Tibial artery (tissue), 4 donors: Measurements from ENCODE around the gene SOCS3.
"Not testable (repeated sequence)": the region's sequence is repeated elsewhere in the genome, so short reads cannot be mapped to it uniquely, and the experiment has no call there.

ENCODE experiments used
- DNase-seq, 2 donors: peaks; one replicate each; pipeline ENCODE4 v3.0.0-alpha.2; 2019
- H3K27ac ChIP-seq, 2 donors: fragments of 200-600 bp; sonication (generic) in 1 of 2; 1 replicate in 1 of 2; 2 replicates in 1 of 2; pipeline ENCODE4 v1.5.1; 2018 to 2019; ENCODE audit warnings: mild to moderate bottlenecking in 1 of 2
- H3K27me3 ChIP-seq, 2 donors: fragments of 200-600 bp; sonication (generic) in 1 of 2; one replicate each; pipeline versions ENCODE4 v1.5.1 to v1.6.0; 2016 to 2019
- H3K36me3 ChIP-seq, 3 donors: fragments of 200-600 bp; sonication (generic) in 2 of 3; one replicate each; pipeline ENCODE4 v1.5.1; 2016 to 2019; ENCODE audit warnings: mild to moderate bottlenecking in 2 of 3
- H3K4me1 ChIP-seq, 4 donors: fragments of 200-600 bp; sonication (generic) in 2 of 4; 1 replicate in 3 of 4; 2 replicates in 1 of 4; pipeline ENCODE4 v1.5.1; 2016 to 2019
- H3K4me3 ChIP-seq, 2 donors: fragments of 200-600 bp; sonication (generic) in 1 of 2; 1 replicate in 1 of 2; 2 replicates in 1 of 2; pipeline ENCODE4 v1.5.1; 2018 to 2019; ENCODE audit warnings: mild to moderate bottlenecking in 2 of 2
- H3K9me3 ChIP-seq, 3 donors: fragments of 200-600 bp; sonication (generic) in 1 of 3; one replicate each; pipeline ENCODE4 v1.5.1; 2016 to 2019
- intact Hi-C: fragments of 100-400 bp; cut with DNase I; formaldehyde crosslinking; loops from one replicate; pipeline ENCODE4 v1.15.0; 2023; ENCODE audit warnings: low total_unique reads
- TF ChIP-seq, protein P1 (sequence below), 2 experiments: fragments of 200-600 bp in 1 of 2; fragments of 450-650 bp in 1 of 2; IDR thresholded peaks; one replicate each; pipeline ENCODE4 v1.5.1; 2017 to 2019; ENCODE audit warnings: antibody characterized with exemption in 2 of 2, mild to moderate bottlenecking in 1 of 2, moderate library complexity in 1 of 2

The SOCS3 gene

DNA sequence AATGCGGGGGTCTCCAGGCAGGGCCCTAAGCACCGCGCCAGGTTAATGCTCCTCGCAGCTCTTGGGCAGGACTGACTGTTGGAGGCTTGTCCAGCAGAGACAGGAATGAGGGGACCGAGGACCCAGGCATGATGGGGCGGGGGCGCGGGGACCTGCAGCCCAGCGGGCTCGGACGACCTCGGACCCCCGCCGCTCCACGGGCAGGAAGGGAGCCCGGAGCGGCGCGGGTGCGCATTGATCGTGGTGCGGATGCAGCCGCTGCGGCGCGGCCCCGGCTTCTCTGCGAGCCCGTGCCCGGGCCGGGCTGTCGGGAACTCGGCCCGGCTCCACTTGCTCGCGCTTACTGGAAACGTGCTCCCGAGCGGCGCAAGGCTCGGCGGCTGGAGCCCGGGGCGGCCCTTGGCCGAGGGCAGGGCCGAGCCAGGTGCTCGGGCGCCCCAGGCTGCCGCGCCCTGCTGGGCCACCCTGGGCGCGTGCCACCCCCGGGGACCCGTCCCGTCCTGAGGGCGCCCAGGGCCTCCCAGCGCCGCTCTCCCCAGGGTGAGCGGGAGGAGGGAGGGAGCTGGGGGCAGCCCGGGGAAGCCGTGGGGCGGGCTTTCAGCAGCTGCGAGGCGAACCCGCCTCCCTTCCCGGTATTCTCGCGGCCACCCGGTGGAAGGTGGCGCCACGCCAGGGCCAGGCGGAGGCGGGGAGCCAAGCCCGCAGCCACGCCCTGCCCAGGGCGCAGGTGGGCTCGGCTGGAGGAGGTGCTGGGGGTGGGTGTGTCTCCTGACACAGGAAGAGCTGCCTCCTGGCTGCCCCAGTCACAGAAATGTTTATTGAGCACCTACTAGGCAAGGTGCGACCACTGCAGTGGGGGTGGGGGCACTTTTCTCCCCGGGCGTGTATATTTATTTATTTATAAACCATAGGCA lies 45.9 kb downstream of the SOCS3 start:
- peak overlapping the region; percentile 70 for H3K27ac ChIP-seq
- peak overlapping the region; percentile 41 to 67 for H3K4me3 ChIP-seq
- no peaks in the 10 kb centered on the region for H3K36me3 ChIP-seq
- TF ChIP-seq, protein P1, sequence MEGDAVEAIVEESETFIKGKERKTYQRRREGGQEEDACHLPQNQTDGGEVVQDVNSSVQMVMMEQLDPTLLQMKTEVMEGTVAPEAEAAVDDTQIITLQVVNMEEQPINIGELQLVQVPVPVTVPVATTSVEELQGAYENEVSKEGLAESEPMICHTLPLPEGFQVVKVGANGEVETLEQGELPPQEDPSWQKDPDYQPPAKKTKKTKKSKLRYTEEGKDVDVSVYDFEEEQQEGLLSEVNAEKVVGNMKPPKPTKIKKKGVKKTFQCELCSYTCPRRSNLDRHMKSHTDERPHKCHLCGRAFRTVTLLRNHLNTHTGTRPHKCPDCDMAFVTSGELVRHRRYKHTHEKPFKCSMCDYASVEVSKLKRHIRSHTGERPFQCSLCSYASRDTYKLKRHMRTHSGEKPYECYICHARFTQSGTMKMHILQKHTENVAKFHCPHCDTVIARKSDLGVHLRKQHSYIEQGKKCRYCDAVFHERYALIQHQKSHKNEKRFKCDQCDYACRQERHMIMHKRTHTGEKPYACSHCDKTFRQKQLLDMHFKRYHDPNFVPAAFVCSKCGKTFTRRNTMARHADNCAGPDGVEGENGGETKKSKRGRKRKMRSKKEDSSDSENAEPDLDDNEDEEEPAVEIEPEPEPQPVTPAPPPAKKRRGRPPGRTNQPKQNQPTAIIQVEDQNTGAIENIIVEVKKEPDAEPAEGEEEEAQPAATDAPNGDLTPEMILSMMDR (IDR thresholded peaks at IDR 0.05), result no peak
- peak; percentile 49 to 85 for DNase-seq
- H3K9me3 ChIP-seq, result no peaks in the 10 kb centered on the region
- peaks cover 0 to 10% of the 10 kb centered on the region in 2 donors for H3K27me3 ChIP-seq
- peaks cover 0 to 40% (median 35%) of the 10 kb centered on the region in 4 donors for H3K4me1 ChIP-seq
- intact Hi-C loops, result no loop called here

DNA sequence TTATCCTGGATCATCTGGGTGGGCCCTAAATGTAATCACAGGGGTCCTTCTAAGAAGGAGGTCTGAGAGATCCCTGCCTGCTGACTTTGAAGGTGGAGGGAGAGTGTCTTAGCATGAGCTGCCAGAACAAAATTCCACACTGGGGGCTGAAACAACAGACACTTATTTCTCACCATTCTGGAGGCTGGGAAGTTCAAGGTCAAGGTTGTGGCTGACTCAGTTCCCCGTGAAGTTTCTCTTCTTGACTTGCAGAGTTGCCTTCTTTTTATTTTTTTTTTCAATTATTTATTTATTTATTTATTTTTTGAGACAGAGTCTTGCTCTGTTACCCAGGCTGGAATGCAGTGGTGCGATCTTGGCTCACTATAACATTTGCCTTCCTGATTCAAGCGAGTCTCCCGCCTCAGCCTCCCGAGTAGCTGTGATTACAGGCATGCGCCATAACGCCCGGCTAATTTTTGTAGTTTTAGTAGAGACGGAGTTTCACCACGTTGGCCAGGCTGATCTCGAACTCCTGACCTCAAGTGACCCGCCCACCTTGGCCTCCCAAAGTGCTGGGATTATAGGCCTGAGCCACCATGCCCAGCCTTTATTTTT lies 50.1 kb downstream of the SOCS3 start:
- peaks cover 0 to 13% (median 13%) of the 10 kb centered on the region in 4 donors for H3K4me1 ChIP-seq
- H3K27ac ChIP-seq, intact Hi-C loops: not testable (repeated sequence)

DNA sequence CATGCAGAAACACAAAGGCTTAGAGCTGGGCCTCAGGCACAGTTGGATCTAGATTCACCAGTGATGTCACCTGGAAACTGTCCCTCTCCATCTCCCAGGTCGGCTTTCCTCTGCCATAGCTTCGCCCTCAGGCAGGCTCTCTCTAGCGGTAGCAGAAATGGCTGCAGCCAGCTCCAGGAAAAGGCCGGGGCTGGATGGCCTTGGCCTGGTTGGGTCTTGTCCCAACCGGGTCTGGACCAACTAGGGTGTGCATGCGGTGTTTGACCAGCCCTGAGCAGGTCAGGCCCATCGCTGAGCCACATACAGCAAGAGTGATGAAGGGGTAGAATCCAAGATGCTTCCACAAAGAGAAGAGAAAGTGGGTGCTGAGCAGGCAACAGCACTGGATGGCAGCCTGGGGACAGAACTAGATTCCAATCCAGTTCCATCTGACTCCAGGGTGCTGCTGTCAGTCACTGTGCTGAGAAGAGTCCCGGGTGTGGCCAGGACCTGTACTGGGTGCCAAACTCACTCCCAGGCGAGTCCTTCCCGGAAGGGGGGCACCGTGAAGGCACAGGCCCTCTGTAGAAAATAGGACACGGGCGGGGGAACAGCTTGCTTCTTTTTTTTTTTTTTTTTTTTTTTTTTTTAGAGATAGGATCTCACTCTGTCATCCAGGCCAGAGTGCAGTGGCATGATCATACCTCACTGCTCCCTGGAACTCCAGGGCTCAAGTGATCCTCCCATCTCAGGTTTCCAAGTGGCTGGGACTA lies 51.8 kb downstream of the SOCS3 start:
- Histone ChIP-seq H3K27ac (no peak overlapping the region), H3K27me3 (no peaks in the 10 kb centered on the region), H3K4me3 (no peak overlapping the region), H3K4me1 (no peaks in the 10 kb centered on the region), H3K9me3 (no peaks in the 10 kb centered on the region), H3K36me3 (no peaks in the 10 kb centered on the region)
- DNase-seq, result no peak
- TF ChIP-seq, protein P1 (IDR thresholded peaks at IDR 0.05), result no peak
- intact Hi-C loops, result no loop called here

More for the DNA sequence above, 50.1 kb downstream of the SOCS3 start:
- not testable (repeated sequence) for H3K9me3 ChIP-seq, DNase-seq, H3K4me3 ChIP-seq, H3K27me3 ChIP-seq, H3K36me3 ChIP-seq

DNA sequence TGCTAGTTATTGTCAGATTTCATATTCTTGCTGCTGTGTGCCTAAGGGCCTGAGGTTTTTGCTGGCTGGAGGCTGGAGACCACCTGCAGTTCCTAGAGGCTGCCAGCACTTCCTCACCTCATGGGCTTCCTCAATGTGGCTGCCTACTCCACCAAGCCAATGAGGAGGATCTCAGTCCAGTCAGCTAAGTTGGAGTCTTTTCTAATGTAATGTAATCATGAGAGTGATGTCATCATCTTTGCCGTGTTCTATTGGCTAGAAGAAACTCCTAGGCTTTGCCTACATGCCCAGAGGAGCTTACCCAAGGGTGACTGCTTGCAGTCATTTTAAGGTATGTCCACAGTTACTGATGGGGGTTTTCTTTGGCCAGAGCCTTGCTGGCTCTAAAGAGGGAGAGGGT lies 53.0 kb downstream of the SOCS3 start:
- H3K9me3 ChIP-seq, result no peaks in the 10 kb centered on the region
- H3K4me3 ChIP-seq, result no peak overlapping the region
- TF ChIP-seq, protein P1 (IDR thresholded peaks at IDR 0.05), result no peak
- H3K4me1 ChIP-seq, result no peaks in the 10 kb centered on the region
- DNase-seq, result no peak
- H3K27me3 ChIP-seq, result no peaks in the 10 kb centered on the region
- H3K36me3 ChIP-seq, result no peaks in the 10 kb centered on the region
- intact Hi-C loops, result no loop called here
- no peak overlapping the region for H3K27ac ChIP-seq
